Activated gamma-delta T cell treated with Interleukin-2 at 50 U/mL for 16 hours (primary cell): ENCODE measurements around the gene SRGAP2C.
"Not testable (repeated sequence)": the region's sequence is repeated elsewhere in the genome, so short reads cannot be mapped to it uniquely, and the experiment has no call there.

Source experiments
- DNase-seq: peaks from one replicate; pipeline ENCODE4 v3.0.0-alpha.2; 2020

SRGAP2C gene

DNA sequence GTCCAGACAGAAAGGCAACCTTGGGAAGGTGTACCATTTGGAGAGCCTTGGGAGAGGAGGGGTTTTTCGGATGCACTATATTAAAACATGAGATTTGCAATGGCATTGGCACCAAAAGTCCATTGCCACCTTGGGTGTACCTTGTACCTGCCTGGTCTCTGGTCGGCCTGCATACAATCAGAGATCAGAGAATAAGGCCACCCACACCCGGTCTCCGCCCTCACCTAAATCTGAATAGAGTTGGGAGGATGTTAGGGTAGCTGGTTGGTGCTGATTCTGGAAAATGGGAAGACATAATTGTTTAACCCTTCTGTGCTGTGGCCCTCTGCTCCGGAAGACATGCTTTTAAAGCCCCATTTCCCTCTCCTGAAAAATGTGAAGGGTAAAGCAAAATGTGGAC lies 3.1 kb downstream of the SRGAP2C start:
- DNase-seq = not testable (repeated sequence)

DNA sequence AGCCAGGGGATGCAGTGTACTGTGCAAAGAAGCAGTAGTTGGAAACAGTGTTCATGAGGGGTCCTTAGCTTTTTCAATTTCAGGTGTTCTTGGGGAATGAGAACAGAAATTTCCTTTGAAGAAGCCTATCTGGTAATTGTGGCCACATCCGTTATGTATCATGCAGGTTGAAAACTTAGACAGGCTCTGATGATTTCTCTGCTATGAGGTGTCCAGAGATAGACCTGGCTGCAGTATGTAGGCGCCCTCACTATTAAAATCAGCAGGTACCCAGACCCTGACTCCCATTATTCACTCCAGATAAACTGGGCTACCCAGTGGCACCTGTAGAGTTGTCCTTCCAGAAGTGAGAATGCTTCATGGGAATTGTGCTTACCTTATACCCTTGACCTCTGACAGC lies 7.7 kb downstream of the SRGAP2C start:
- not testable (repeated sequence) for DNase-seq

DNA sequence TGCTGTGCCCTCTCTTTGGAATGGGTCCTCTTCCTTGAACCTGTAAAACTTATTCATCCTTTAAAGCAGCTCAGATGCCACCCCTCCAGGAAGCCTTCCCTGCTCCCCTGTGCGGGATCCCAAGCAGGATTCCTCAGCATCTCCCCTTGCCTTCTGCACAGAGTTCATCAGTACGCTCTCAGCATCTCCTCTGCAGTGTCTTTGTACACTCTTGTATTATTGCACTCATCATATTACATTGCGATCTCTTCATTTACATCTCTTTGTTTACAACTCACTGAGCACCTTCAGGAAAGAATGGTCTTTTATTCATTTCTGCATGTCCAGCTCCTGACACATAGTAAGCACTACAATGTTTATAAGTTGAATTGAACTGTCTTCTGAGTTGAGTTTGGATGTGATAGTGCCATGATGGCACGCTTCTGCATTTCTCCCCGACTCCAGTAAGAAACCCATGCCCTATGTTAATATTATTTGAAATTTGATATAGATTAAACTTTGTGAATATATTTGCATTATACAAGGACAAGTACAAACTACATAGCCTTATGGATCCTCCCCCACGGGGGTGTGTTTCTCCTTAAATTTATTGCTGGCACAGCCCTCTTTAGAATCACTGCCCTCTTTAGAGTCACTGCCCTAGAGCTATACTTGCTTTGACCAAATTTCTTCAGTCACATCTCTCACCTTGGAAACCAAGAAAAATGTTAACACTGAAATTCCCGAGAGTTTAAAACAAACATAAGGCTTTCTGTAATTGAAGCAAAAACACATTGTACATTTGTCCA lies 12.5 kb downstream of the SRGAP2C start:
- not testable (repeated sequence) for DNase-seq

DNA sequence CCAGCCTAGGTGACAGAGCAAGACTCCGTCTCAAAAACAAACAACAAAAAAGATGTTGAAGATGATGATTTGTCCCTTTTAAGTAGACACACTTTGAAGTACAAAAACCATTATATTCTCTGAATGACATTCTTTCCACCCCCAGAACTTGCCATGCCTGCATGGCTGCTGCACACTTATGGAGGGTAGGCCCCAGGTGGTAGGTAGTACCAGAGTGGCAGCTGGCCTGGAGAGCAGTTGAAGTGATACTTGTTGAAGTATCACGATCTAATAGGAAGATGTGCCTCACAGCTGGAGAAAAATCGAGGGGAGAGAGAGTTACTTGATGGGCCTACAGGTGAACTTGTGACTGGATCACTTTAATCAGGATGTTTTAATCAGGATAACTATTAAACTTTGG lies 15.0 kb downstream of the SRGAP2C start:
- DNase-seq = not testable (repeated sequence)

DNA sequence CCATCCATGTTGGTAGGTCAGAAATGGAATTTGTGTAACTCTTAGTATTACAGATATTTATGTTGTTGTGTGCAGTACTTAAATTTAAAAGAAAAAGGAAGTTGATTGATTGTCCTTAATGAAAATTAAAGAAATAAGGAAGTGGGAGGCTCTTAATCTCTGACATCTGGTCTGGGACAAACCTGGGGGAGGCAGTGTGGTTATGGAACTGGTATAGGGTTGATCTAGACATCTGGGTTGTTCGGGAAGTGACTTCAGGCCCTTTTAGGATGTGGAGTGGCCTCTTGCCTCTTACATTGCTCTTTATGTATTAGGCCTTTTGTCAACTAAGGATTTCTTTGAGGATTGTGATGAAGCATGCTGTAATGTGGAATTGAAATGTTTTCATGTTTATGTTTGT lies 15.5 kb downstream of the SRGAP2C start:
- not testable (repeated sequence) for DNase-seq

DNA sequence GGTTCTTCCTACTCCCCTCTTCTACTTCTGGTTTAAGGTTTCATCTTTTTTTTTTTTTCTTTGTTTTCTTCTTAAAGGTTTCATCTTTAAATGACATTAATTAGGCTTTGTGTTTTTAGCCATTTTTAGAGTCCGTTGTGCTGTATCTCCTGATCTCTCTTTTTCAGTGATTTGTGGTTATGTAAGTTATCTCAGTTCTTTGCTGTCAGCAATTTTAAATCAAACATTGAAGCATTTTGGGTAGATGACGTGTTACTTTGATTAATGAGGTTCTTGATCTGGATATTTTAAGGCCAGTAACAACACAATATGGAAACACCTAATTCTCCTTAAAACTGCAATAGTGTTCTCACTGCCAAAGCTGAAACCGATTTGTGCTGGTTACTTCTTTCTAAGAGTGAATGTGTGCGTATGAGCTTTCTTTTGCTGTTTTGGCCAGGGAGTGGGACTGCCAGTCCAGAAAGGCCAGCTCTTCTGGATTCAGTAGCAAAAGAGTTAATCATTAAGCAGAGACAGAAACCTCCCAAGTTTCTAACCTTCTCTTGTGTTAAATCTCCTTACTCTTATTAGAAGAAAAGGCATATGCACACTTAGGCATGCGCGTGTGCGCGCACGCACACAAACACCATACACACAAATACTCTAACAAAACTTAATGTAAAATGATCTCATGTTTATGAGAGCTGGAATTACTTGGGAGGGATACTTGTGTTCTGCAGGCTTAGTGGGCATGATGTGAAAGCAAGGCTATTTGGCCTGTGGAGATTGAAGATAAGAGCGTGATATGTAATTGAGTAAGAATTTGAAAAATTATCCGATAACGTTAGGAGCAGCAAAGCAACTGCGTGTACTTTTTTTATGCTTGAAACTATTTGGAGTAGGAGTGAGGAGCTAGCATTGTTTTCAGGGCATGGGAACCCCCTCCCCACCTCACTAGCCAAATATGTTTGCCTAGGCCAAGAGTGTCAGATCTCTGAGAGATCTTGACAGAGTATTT lies 16.5 kb downstream of the SRGAP2C start:
- not testable (repeated sequence) for DNase-seq

DNA sequence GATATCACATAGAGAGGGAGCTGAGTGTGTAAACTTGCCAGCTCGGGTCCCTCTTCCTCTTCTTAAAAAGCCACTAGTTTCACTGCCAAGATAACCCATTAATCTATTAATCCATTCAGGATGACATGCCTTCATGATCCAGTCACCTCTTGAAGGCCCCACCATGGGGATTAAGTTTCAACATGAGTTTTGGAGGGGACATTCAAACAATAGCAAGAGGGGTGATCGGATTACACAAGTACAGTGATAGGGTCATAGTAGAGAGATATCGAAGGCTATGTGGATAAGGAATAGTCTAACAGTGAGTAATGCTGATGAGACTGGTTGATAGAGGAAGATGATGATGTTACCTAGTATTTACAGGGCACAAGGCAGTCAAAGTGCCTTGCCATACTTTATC lies 18.2 kb downstream of the SRGAP2C start:
- DNase-seq = not testable (repeated sequence)

DNA sequence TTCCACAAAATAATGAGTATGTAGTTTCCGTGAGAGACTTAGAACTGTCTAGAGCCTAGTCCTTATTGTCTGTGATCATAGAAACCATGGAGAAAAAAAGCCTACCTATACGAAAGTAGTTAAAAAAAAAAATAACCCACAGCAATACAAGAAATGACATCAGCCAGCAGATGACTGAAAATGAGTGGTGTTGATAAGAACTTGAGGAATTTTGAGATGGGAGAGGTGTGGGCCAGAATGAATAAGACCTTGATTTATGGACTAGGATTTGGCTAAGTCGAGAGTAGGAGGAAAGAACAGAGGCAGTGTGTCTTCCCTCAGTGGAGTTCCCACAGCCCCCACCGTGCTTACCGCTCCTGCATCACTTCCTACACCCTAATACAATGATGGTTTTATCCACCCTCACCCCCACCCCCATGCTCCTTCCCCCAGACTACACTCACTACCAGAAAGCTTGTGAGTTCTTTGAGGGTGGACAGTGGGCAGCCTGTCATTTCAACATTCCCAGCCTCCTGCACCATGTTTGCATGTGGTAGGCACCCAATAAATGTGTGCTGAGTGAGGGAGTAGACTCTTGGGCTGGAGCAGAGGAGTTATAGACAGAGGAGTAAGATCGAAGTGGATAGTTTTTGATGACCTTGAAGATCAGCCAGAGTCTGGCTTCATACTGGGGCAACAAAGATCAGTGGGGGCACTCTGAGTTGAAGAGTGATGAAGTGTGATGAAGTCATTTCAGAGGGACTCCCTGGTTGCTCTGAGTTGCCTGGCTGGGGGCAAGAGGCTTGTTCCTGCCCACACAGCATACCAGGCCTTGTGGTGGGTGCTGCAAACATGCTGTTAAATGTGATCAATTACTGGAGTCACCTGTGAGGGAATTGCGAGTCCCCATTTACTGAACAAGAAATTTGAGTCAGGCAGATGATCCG lies 21.3 kb downstream of the SRGAP2C start:
- DNase-seq = not testable (repeated sequence)

DNA sequence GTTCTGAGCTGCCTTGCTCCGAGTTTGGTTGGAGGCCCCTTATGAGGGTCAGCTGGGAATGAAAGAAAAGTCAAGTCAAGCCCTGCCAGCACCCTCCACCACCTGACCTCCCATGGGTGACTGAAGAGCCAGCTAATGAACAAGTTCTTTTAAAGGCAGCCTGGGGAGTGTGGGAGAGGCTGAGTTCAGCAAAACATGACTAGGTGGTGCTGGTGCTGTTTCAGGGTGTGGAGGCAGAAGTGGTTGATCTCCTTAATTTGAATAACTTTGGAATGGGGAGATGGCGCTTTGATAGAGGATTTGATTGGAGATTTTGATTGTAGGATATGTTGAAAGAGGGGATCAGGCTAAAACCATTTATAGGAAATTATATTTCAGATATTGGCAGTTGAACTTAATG lies 22.6 kb downstream of the SRGAP2C start:
- not testable (repeated sequence) for DNase-seq

DNA sequence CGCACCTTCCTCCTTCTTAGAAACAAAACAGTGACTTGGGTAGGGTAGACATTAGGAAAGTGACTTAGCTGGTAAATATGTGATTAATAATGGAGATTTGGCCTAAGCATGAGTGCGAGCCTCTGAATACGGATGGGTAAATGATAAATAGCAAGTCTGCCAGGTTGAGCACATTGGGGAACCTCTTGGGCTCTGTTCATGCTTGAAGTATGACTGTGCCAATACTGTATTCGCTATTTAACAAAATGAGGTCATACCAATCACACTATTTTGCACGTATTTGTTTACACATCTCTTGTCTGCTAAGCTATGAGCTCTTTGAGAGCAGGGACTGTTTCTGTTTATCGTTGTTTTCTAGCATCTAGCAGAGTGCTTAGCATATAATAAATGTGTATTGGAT lies 23.6 kb downstream of the SRGAP2C start:
- not testable (repeated sequence) for DNase-seq

DNA sequence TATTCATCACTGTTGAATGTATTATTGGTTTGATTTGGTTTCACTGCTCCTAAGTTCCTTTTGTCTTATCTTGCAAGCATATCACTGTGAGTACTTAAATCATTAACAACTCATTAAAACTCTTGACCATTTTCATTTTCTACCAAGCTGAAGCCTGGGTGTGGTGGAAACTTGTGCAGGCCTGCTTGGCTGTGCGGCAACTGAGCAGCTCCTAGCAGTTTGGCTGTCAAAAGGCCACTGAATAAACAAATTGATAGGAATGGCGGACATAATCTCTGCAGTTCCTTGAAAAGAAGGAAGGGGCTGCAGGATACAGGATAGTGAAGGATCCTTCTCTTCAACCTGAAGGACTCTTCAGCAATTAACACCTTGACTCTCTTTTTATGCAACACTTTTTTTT lies 26.0 kb downstream of the SRGAP2C start:
- not testable (repeated sequence) for DNase-seq

DNA sequence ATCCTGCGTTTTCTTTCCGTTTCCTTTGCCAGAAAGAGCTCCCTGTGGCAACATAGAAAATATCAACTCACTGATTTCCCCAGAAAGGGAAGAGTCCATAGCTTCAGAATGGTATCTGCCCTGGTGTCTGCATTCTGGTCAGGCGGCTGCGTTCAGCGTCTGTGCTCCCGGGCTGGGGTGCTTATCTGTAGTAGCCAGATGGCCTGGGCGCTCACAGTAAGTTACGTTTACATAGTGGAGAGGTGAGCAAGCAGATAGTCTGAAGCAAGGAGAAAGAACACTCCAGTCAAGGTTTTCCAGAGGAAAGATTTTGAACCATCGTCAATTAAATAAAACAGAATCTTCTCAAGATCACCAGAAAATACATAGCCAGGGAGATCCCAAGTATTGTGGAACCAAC lies 28.7 kb downstream of the SRGAP2C start:
- not testable (repeated sequence) for DNase-seq

DNA sequence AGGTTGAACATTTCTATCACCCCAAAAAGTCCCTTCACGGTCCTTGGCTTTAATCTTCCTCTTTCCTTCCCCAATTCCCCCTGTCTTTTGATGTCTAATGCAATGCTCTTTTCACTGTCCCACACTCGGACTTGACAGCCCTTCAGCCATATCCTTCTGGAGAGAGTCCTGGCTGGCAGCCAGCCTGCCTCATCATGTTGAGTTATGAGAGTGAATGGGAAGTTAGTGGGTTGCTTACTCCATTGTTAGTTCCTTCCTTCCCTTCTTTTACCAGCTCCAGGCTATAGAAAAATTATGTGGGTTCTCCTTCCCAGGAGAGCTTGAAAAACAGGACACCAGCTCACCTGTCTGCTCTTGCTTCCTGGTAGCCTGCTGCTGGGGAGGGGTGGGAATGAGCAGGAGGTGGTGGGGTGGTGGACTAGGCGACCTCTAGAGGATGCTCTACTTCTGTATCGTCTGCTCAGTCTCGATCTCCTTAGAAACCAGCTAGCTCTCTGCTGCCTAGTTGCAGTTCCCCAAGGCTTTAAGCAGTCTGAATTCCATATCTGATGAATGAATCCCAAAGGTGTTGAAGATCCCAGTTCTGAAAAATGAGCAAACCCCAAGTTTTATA lies 29.9 kb downstream of the SRGAP2C start:
- not testable (repeated sequence) for DNase-seq

DNA sequence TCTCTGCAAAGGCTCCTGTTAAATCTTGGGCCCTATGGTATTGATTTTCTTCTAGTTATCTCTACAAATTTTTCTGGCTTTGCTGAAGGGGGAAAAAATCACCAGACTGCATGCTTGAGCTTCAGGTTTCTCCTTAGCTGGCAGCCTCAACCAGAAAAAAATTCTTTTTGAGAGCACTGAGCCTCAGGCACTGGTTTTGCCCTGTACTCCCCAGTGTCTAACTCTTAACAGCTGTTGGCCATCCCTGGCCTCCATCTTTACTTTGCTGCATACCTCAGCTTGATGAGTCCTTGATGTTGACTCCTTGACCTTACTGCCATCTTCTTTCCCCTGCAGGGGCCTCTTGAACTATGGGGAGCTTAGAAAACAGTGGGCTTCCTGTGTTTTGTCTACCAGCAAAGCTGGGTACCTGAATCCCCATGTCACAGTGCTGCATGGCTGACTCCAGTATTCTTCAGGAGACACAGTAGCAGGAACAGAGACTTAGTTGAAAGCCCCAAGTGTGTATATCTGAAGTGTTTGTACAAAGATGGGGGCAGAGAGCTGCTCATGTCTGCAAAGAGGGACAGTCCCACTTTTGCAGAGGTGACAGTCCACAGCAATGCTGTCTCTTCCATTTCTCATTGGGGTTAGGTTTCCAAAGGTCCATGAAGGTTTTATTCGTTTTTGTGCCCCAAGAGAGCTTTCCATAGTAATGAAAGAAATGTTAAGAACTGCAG lies 31.1 kb downstream of the SRGAP2C start:
- DNase-seq = not testable (repeated sequence)

DNA sequence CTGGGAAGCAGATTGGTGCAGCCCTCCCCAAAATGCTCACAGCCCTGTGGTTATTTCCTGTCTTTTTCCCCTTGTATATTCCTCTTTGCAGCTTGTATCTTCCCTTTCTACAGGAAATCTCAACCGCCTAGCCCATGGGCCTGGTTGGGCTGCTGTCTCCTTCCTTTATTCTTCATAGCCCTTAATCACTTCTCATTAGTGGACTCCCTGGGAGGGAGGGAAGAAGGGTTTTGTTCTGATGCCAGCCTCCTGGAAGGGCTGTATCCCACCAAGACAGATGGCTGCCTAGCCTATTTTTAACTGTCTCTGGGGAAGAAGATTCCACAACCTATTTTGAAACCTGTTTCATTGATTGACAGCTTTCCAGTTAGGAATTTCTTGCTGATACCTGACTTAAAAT lies 31.9 kb downstream of the SRGAP2C start:
- not testable (repeated sequence) for DNase-seq

DNA sequence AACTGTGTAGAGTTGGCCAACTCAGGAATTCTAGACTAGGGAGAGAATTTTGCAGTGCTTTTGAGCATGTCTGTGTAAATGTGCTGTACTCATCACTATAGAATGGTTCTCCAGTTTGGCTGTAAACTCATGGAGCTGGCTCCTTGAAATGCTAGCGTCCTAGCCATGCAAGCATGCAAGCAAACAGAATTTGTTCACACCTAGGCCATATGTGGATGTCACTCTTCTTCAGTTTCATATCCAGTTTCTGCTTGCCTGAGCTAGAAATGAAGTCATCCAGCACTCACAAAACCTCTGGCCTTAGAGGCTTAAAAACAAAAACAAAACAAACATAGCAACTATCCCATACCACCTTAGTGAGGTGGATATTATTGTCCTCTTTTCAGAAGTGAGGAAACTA lies 37.0 kb downstream of the SRGAP2C start:
- DNase-seq = not testable (repeated sequence)

DNA sequence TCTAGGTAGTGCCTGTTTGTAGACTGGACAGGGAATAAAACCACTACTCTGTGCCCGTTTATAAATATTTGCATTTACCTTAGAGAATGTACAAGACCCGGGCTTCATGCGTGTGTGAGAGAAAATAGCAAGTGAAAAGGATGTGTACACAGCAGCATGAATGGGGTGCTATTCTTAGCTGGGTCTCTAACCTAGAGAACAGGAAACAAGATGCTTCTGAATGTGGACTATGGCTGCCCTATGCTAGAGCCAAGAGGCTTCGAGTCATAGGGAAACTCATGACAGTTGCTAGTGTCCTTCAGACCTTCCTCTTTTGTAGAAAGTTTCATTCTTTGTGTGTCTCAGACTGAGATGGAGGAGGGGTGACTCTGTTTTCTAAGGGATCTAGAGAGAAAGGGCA lies 39.9 kb downstream of the SRGAP2C start:
- not testable (repeated sequence) for DNase-seq

DNA sequence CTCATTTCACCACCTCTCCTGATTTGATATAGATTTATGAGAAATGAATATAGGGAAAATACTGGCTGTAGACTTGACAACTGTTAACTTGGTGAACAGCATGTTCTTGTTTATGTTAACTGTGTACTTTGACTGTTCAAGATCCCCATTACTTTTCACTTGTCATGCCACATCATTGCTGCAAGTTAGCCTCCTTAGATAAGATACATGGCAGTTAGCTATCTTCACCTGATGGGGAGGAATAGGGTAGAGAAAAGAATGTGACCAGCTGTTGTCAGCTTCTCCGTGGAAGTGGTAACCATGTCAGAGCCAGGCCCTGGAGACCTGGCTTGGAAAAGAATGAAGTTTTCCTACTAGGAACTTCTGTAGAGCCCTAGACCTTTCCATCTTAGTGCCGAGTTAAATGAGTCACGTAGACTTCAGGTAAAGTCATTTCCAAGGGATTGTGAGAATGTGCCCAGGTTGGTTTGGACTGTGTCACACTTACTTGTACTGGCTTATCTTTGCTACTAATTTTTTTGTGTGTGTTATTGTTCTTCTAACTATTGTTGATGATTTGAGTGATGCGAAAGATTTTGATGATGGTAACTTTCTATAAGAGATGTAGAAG lies 41.6 kb downstream of the SRGAP2C start:
- DNase-seq = not testable (repeated sequence)

DNA sequence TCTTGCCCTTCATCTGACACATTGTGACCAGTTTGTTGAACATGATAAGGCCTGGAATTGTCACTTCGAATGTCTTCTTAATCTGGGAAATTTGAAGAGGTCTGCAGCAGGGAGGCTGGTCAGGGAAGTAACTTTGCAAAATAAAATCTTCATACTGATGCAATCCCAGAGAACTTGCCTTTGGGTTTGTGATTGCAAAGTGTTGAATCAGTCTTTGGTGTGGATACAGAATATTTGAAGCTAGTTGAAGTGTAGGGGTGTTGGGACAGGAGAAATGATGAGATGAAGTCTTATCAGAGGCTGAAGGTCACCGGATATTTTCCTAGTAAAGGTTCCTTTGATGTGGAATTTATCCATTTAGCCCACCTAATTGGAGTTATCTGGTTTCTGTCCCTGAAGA lies 42.1 kb downstream of the SRGAP2C start:
- not testable (repeated sequence) for DNase-seq

DNA sequence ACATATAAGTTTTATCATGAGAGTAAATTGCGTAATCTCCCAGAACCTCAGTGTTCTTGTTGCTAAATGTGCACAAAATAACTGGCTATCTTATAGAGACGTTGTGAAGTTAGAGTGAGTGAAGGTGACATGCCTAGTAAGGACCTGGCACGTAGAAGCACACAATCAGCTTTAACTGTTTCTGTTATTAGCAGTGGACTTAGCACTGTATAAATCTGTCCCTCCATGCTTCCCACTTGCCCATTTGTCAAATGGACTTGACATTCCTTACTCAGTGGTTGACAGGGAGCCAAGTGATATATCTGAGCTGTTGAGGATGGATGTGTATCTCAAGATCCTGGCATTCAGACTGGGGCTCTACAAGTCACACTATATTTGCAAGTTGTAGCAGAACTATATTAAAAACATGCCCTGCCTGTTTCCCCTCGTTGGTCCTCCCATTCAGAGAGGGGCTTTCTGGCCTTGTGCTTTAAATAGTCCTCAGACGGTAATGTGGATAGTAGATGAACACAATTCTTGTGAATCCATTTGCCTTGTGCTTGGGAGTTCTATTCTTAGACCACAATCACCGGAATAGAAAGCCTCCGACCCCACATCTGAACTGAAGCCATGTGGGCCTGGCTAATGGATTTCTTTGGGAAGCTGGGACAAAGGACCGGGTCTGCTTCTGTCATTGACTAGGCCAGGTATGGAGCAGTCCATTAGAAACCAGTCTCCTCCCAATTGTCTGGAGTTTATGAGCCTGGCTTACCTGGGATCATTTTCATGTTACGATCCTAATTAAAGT lies 43.0 kb downstream of the SRGAP2C start:
- DNase-seq = not testable (repeated sequence)
